GM12874 (cell line): Measurements from ENCODE around the gene KANK2.

Experiments used
- CTCF ChIP-seq: IDR thresholded peaks from 2 replicates; pipeline ENCODE4 v1.5.1; 2011; ENCODE audit warnings: low read depth, mild to moderate bottlenecking, control low read depth, low read length, moderate library complexity; ENCODE audit not compliant: insufficient read depth

Gene KANK2

GRCh38 chr19:11138601-11139300, 58.6 kb downstream of the KANK2 start:
- TF ChIP-seq CTCF, result no peak

- TF ChIP-seq CTCF, result peak; percentile 73
These were observed 59.6 kb downstream of the KANK2 start for GRCh38 chr19:11137542-11138384.

- TF ChIP-seq CTCF, result no peak
These were observed 60.8 kb downstream of the KANK2 start for GRCh38 chr19:11136400-11137101.

- TF ChIP-seq CTCF, result no peak
These were observed 65.9 kb downstream of the KANK2 start for GRCh38 chr19:11131471-11131870.

GRCh38 chr19:11130824-11131455, 66.4 kb downstream of the KANK2 start:
- peak; percentile 88 for TF ChIP-seq CTCF

- no peak for TF ChIP-seq CTCF
These were observed 69.4 kb downstream of the KANK2 start for GRCh38 chr19:11127905-11128304.
